Sigmoid colon (tissue), 3 donors: ENCODE results near the gene PTPRE.
"Not testable (repeated sequence)": the region's sequence is repeated elsewhere in the genome, so short reads cannot be mapped to it uniquely, and the experiment has no call there.

Experiments used
- POLR2A ChIP-seq, 2 donors: fragments of 450-650 bp; IDR thresholded peaks; one replicate each; pipeline ENCODE4 v1.6.1; 2016; ENCODE audit warnings: antibody characterized with exemption in 2 of 2, mild to moderate bottlenecking in 2 of 2, moderate library complexity in 2 of 2
- TF ChIP-seq, protein P1 (sequence below), 4 experiments: fragments of 450-650 bp in 3 of 4; fragments of 200-600 bp in 1 of 4; IDR thresholded peaks; one replicate each; pipeline ENCODE4 v1.5.1; 2016 to 2019; ENCODE audit warnings: antibody characterized with exemption in 4 of 4, mild to moderate bottlenecking in 3 of 4, moderate library complexity in 2 of 4

DNA sequence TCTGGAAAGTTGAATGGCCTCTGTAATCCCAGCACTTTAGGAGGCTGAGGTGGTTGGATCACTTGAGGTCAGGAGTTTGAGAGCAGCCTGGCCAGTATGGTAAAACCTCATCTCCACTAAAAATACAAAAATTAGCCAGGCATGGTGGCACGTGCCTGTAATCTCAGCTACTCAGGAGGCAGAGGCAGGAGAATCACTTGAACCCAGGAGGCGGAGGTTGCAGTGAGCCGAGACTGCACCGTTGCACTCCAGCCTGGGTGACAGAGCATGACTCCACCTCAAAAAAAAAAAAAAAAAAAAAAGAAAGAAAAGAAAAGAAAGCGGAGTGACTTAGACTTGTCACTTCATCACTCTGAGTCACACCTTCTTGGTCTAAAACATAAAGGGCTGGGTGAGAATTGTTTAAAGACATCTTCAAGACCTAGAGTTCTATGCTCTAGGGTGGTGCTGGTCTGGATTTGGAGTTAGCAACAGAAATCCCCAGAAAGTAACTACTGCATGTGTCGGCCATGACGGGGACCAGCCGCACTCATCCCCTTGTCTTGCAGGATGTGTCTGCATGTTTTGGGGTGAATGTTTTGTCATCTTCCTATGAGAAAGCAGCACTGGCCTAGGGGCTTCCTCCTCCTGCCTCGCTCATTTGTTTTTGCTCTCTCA, 83.4 kb downstream of the PTPRE start:
- TF ChIP-seq, protein P1, sequence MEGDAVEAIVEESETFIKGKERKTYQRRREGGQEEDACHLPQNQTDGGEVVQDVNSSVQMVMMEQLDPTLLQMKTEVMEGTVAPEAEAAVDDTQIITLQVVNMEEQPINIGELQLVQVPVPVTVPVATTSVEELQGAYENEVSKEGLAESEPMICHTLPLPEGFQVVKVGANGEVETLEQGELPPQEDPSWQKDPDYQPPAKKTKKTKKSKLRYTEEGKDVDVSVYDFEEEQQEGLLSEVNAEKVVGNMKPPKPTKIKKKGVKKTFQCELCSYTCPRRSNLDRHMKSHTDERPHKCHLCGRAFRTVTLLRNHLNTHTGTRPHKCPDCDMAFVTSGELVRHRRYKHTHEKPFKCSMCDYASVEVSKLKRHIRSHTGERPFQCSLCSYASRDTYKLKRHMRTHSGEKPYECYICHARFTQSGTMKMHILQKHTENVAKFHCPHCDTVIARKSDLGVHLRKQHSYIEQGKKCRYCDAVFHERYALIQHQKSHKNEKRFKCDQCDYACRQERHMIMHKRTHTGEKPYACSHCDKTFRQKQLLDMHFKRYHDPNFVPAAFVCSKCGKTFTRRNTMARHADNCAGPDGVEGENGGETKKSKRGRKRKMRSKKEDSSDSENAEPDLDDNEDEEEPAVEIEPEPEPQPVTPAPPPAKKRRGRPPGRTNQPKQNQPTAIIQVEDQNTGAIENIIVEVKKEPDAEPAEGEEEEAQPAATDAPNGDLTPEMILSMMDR (IDR thresholded peaks at IDR 0.05), result not testable (repeated sequence)
- not testable (repeated sequence) for TF ChIP-seq POLR2A (IDR thresholded peaks at IDR 0.05)
